ENCODE data around the gene MRPS7.

Gene MRPS7

GRCh38 chr17:75261336-75262111 is at the start of gene MRPS7, which contains the start of gene GGA3:
TSS of gene MRPS7 (plus strand) at chr17:75261879. CDS start at chr17:75261901, 22 bp downstream.
TSS of gene GGA3 (minus strand) at chr17:75261606. CDS start at chr17:75261587, 19 bp downstream.
- ATAC-seq, result peak; percentile 97
- no peak for TF ChIP-seq ZNF565 (CRISPR knock-in tag; conservative IDR thresholded peaks at IDR 0.05; ENCODE audit: low read depth)
- 0 out of 2 replicates have a peak, but pooled peaks have one; percentile 21 for TF ChIP-seq ZFP3 (CRISPR knock-in tag; IDR thresholded peaks at IDR 0.05)
- TF ChIP-seq, protein P1, sequence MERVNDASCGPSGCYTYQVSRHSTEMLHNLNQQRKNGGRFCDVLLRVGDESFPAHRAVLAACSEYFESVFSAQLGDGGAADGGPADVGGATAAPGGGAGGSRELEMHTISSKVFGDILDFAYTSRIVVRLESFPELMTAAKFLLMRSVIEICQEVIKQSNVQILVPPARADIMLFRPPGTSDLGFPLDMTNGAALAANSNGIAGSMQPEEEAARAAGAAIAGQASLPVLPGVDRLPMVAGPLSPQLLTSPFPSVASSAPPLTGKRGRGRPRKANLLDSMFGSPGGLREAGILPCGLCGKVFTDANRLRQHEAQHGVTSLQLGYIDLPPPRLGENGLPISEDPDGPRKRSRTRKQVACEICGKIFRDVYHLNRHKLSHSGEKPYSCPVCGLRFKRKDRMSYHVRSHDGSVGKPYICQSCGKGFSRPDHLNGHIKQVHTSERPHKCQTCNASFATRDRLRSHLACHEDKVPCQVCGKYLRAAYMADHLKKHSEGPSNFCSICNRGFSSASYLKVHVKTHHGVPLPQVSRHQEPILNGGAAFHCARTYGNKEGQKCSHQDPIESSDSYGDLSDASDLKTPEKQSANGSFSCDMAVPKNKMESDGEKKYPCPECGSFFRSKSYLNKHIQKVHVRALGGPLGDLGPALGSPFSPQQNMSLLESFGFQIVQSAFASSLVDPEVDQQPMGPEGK (CRISPR knock-in tag; IDR thresholded peaks at IDR 0.05; ENCODE audit: borderline replicate concordance), result 0 out of 2 replicates have a peak, but pooled peaks have one; percentile 36
- TF ChIP-seq POU6F1 (CRISPR knock-in tag; IDR thresholded peaks at IDR 0.05; ENCODE audit: borderline replicate concordance, low read depth), result no peak

GRCh38 chr17:75218131-75218530 is 43.5 kb upstream of the MRPS7 start:
- ATAC-seq, result no peak
- TF ChIP-seq ZNF565 (CRISPR knock-in tag; conservative IDR thresholded peaks at IDR 0.05; ENCODE audit: low read depth), result no peak
- TF ChIP-seq ZFP30 (CRISPR knock-in tag; IDR thresholded peaks at IDR 0.05), result no peak
- TF ChIP-seq OSR1 (CRISPR knock-in tag; IDR thresholded peaks at IDR 0.05), result no peak

GRCh38 chr17:75219815-75220214 is 41.9 kb upstream of the MRPS7 start:
- ATAC-seq, result no peak; the same call in 2 of the 3 replicates
- no peak for TF ChIP-seq ZNF8 (CRISPR knock-in tag; IDR thresholded peaks at IDR 0.05)
- no peak for TF ChIP-seq CSDC2 (CRISPR knock-in tag; IDR thresholded peaks at IDR 0.05)
- no peak for TF ChIP-seq ESRRG (CRISPR knock-in tag; IDR thresholded peaks at IDR 0.05)
- no peak for TF ChIP-seq SNAI2 (CRISPR knock-in tag; IDR thresholded peaks at IDR 0.05)
- no peak for TF ChIP-seq OSR1 (CRISPR knock-in tag; IDR thresholded peaks at IDR 0.05)
- no peak for TF ChIP-seq RARB (CRISPR knock-in tag; IDR thresholded peaks at IDR 0.05)
- no peak for TF ChIP-seq ARNTL (CRISPR knock-in tag; IDR thresholded peaks at IDR 0.05; ENCODE audit: borderline replicate concordance, low read depth)
- TF ChIP-seq TCF4 (CRISPR knock-in tag; IDR thresholded peaks at IDR 0.05; ENCODE audit: borderline replicate concordance), result no peak
- TF ChIP-seq GLIS3 (CRISPR knock-in tag; IDR thresholded peaks at IDR 0.05), result no peak
- no peak for TF ChIP-seq ZFP3 (CRISPR knock-in tag; IDR thresholded peaks at IDR 0.05)
- no peak for TF ChIP-seq BACH2 (CRISPR knock-in tag; IDR thresholded peaks at IDR 0.05; ENCODE audit: borderline replicate concordance)
- TF ChIP-seq TOX (CRISPR knock-in tag; IDR thresholded peaks at IDR 0.05; ENCODE audit: borderline replicate concordance), result no peak
- no peak for TF ChIP-seq ZNF70 (CRISPR knock-in tag; IDR thresholded peaks at IDR 0.05)
- TF ChIP-seq CSRNP3 (CRISPR knock-in tag; IDR thresholded peaks at IDR 0.05), result no peak
- no peak for TF ChIP-seq CREB5 (CRISPR knock-in tag; IDR thresholded peaks at IDR 0.05; ENCODE audit: low read depth)

- ATAC-seq, result no peak
- TF ChIP-seq TOX (CRISPR knock-in tag; IDR thresholded peaks at IDR 0.05; ENCODE audit: borderline replicate concordance) (no peak), ZFP3 (CRISPR knock-in tag; IDR thresholded peaks at IDR 0.05) (no peak), TCF4 (CRISPR knock-in tag; IDR thresholded peaks at IDR 0.05; ENCODE audit: borderline replicate concordance) (no peak), ARNTL (CRISPR knock-in tag; IDR thresholded peaks at IDR 0.05; ENCODE audit: borderline replicate concordance, low read depth) (no peak)
Measured at GRCh38 chr17:75225016-75225415, 36.7 kb upstream of the MRPS7 start.

- no peak for ATAC-seq
- no peak for TF ChIP-seq CSRNP3 (CRISPR knock-in tag; IDR thresholded peaks at IDR 0.05)
- TF ChIP-seq CSDC2 (CRISPR knock-in tag; IDR thresholded peaks at IDR 0.05), result no peak
- TF ChIP-seq TCF4 (CRISPR knock-in tag; IDR thresholded peaks at IDR 0.05; ENCODE audit: borderline replicate concordance), result no peak
- no peak for TF ChIP-seq OSR1 (CRISPR knock-in tag; IDR thresholded peaks at IDR 0.05)
Measured at GRCh38 chr17:75227729-75228128, 34.0 kb upstream of the MRPS7 start.

All from SK-N-SH treated with all-trans-retinoic acid at 6 μM for 48 hours (cell line).